AG09319 (cell line): ENCODE measurements around the gene TLK2.
"Not testable (repeated sequence)": the region's sequence is repeated elsewhere in the genome, so short reads cannot be mapped to it uniquely, and the experiment has no call there.

ENCODE experiments used
- DNase-seq: peaks from one replicate; pipeline ENCODE4 v3.0.0-alpha.2; 2010; ENCODE audit warnings: low read depth; ENCODE audit errors: extremely low read depth
- TF ChIP-seq, protein P1 (sequence below): IDR thresholded peaks from 2 replicates; pipeline ENCODE4 v1.5.1; 2011; ENCODE audit warnings: low read depth, mild to moderate bottlenecking, inconsistent platforms, low read length, moderate library complexity

TLK2 gene

GRCh38 chr17:62599964-62600657 lies 121.5 kb downstream of the TLK2 start:
- TF ChIP-seq, protein P1, sequence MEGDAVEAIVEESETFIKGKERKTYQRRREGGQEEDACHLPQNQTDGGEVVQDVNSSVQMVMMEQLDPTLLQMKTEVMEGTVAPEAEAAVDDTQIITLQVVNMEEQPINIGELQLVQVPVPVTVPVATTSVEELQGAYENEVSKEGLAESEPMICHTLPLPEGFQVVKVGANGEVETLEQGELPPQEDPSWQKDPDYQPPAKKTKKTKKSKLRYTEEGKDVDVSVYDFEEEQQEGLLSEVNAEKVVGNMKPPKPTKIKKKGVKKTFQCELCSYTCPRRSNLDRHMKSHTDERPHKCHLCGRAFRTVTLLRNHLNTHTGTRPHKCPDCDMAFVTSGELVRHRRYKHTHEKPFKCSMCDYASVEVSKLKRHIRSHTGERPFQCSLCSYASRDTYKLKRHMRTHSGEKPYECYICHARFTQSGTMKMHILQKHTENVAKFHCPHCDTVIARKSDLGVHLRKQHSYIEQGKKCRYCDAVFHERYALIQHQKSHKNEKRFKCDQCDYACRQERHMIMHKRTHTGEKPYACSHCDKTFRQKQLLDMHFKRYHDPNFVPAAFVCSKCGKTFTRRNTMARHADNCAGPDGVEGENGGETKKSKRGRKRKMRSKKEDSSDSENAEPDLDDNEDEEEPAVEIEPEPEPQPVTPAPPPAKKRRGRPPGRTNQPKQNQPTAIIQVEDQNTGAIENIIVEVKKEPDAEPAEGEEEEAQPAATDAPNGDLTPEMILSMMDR, result no peak

GRCh38 chr17:62600805-62601204 lies 122.2 kb downstream of the TLK2 start:
- TF ChIP-seq, protein P1, result no peak
- DNase-seq, result no peak

More at GRCh38 chr17:62599964-62600657, 121.5 kb downstream of the TLK2 start:
- DNase-seq, result no peak

GRCh38 chr17:62601471-62601870 lies 122.8 kb downstream of the TLK2 start:
- DNase-seq, result peak; percentile 10

DNA sequence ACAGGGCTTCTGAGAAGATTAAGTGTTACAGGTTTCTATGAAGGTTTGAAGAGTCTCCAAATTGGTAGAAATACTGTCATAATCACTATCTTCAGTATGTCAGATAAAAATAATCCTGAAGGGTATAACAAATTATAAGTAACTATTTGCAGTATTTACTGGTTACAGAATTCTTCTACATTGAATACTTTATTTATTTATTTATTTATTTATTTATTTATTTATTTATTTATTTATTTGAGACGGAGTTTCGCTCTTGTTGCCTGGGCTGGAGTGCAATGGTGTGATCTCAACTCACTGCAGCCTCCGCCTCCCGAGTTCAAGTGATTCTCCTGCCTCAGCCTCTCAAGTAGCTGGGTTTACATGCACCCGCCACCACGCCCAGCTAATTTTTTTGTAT lies 125.2 kb downstream of the TLK2 start:
- DNase-seq, result not testable (repeated sequence)

More at GRCh38 chr17:62601471-62601870, 122.8 kb downstream of the TLK2 start:
- TF ChIP-seq, protein P1, result peak; percentile 69

- TF ChIP-seq, protein P1, result no peak
- no peak for DNase-seq
Observed at GRCh38 chr17:62605588-62605987, 127.0 kb downstream of the TLK2 start.

- DNase-seq, result no peak
- TF ChIP-seq, protein P1, result no peak
Observed at GRCh38 chr17:62611292-62611691, 132.7 kb downstream of the TLK2 start.

DNA sequence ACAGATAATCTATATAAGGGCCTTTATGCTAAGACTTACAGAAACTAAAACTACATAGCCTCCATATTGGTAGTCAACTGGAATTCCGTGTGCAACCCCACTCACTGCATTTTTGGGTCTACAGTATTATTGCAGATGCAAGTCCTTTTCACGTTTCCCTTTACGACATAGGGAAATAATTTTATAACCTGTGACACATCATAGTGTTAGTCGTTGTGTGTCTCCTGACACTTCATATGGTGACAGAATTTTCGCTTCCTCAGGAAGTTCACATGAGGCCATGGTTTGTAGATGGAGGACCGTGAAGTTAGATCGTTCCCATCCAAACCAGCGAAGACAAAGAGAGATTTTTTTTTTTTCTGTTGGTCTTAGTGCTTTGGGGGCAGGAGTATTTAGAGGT lies 133.1 kb downstream of the TLK2 start:
- DNase-seq, result no peak
- TF ChIP-seq, protein P1, result no peak

DNA sequence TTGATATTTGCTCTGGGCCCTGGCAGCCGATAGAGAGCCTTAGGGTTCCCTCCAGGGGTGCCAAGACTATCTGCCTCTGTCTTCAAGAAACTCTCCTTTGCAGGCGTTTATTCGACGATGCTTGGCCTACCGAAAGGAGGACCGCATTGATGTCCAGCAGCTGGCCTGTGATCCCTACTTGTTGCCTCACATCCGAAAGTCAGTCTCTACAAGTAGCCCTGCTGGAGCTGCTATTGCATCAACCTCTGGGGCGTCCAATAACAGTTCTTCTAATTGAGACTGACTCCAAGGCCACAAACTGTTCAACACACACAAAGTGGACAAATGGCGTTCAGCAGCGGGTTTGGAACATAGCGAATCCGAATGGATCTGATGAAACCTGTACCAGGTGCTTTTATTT lies 133.7 kb downstream of the TLK2 start:
- not testable (repeated sequence) for DNase-seq

DNA sequence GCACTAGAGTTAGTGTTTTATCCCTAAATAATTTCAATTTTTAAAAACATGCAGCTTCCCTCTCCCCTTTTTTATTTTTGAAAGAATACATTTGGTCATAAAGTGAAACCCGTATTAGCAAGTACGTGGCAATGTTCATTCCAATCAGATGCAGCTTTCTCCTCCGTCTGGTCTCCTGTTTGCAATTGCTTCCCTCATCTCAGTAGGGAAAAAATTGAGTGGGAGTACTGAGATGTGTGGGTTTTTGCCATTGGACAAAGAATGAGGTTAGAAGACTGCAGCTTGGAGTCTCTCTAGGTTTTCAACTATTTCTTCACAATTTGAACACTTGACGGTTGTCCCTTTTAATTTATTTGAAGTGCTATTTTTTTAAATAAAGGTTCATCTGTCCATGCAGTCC lies 134.5 kb downstream of the TLK2 start:
- not testable (repeated sequence) for DNase-seq
